ENCODE measurements around the gene CHCHD6. TPM values are rescaled to one million over a fixed set of nuclear protein-coding genes. Genes with fewer than 3 reads are reported as not detected.

Gene CHCHD6
- polyA plus RNA-seq, 1 donor from 2014 or later = 102 TPM

GRCh38 chr3:126677862-126678503 lies 26.1 kb upstream of the CHCHD6 start:
- H3K27ac ChIP-seq (ENCODE audit: low read length) = no peak overlapping the region
- no peaks in the 10 kb centered on the region for H4K20me1 ChIP-seq (ENCODE audit: insufficient read depth)
- H3K9ac ChIP-seq (ENCODE audit: low read length) = no peak overlapping the region
- no peak overlapping the region for H3K4me2 ChIP-seq (ENCODE audit: low read length)
- no peaks in the 10 kb centered on the region for H3K9me2 ChIP-seq (ENCODE audit: insufficient read depth, low read length)
- no peaks in the 10 kb centered on the region for H3K9me3 ChIP-seq (ENCODE audit: low read length)
- no peaks in the 10 kb centered on the region for H3K36me3 ChIP-seq (ENCODE audit: insufficient read depth, low read length)
- no peaks in the 10 kb centered on the region for H3K27me3 ChIP-seq (ENCODE audit: insufficient read depth, low read depth, low read length)
- no peaks in the 10 kb centered on the region for H3F3A ChIP-seq (ENCODE audit: insufficient read depth, low read length, poor library complexity, severe bottlenecking)
- no peak overlapping the region for H3K4me3 ChIP-seq (ENCODE audit: low read length)
- TF ChIP-seq SMC3 (conservative IDR thresholded peaks at IDR 0.05; ENCODE audit: poor library complexity) = no peak
- no peak for TF ChIP-seq RAD21 (conservative IDR thresholded peaks at IDR 0.05)
- TF ChIP-seq EP300 (conservative IDR thresholded peaks at IDR 0.05; ENCODE audit: poor library complexity, severe bottlenecking) = no peak
- no peak for TF ChIP-seq POLR2AphosphoS5 (IDR thresholded peaks at IDR 0.05)
- no peak for TF ChIP-seq TAF1 (IDR thresholded peaks at IDR 0.05; ENCODE audit: low read depth)
- no peak for TF ChIP-seq CTCF (IDR thresholded peaks at IDR 0.05; ENCODE audit: poor library complexity, severe bottlenecking)
- TF ChIP-seq MXI1 (conservative IDR thresholded peaks at IDR 0.05; ENCODE audit: poor library complexity, severe bottlenecking) = no peak
- no peak for TF ChIP-seq REST (IDR thresholded peaks at IDR 0.05; ENCODE audit: borderline replicate concordance)
- no peak for TF ChIP-seq EZH2 (IDR thresholded peaks at IDR 0.05; ENCODE audit: borderline replicate concordance, insufficient read depth, low read length, poor library complexity, severe bottlenecking)
- no peaks in the 10 kb centered on the region for H3K79me2 ChIP-seq (replicated peaks; ENCODE audit: insufficient read depth, low read length)
- no peak overlapping the region for H2AFZ ChIP-seq (ENCODE audit: low read depth, low read length)

GRCh38 chr3:126678693-126679317 lies 25.2 kb upstream of the CHCHD6 start:
- Histone ChIP-seq H3F3A (ENCODE audit: insufficient read depth, low read length, poor library complexity, severe bottlenecking) (no peaks in the 10 kb centered on the region), H2AFZ (ENCODE audit: low read depth, low read length) (no peak overlapping the region), H3K4me2 (ENCODE audit: low read length) (no peak overlapping the region), H3K27me3 (ENCODE audit: insufficient read depth, low read depth, low read length) (no peaks in the 10 kb centered on the region), H3K36me3 (ENCODE audit: insufficient read depth, low read length) (no peaks in the 10 kb centered on the region), H3K9me3 (ENCODE audit: low read length) (no peaks in the 10 kb centered on the region), H3K79me2 (replicated peaks; ENCODE audit: insufficient read depth, low read length) (no peaks in the 10 kb centered on the region), H4K20me1 (ENCODE audit: insufficient read depth) (no peaks in the 10 kb centered on the region), H3K9me2 (ENCODE audit: insufficient read depth, low read length) (no peaks in the 10 kb centered on the region), H3K27ac (ENCODE audit: low read length) (no peak overlapping the region), H3K4me3 (ENCODE audit: low read length) (peak overlapping the region; percentile 21), H3K9ac (ENCODE audit: low read length) (peak overlapping the region; percentile 46)
- TF ChIP-seq EZH2 (IDR thresholded peaks at IDR 0.05; ENCODE audit: borderline replicate concordance, insufficient read depth, low read length, poor library complexity, severe bottlenecking) (no peak), MXI1 (conservative IDR thresholded peaks at IDR 0.05; ENCODE audit: poor library complexity, severe bottlenecking) (no peak), POLR2AphosphoS5 (IDR thresholded peaks at IDR 0.05) (no peak), TAF1 (IDR thresholded peaks at IDR 0.05; ENCODE audit: low read depth) (no peak)

Measured in neural cell (in vitro differentiated cells).